HG03095 (cell line): ENCODE results near the gene PECR.
"Not testable (repeated sequence)": the region's sequence is repeated elsewhere in the genome, so short reads cannot be mapped to it uniquely, and the experiment has no call there.

Experiments used
- ATAC-seq: cut with Tn5 transposase; IDR thresholded peaks from one replicate; pipeline ENCODE4 v1.9.1; 2021; ENCODE audit warnings: moderate library complexity; ENCODE audit not compliant: unreplicated experiment

The PECR gene

GRCh38 chr2:216004697-216005283 lies 76.8 kb downstream of the PECR start:
- ATAC-seq = no peak

DNA sequence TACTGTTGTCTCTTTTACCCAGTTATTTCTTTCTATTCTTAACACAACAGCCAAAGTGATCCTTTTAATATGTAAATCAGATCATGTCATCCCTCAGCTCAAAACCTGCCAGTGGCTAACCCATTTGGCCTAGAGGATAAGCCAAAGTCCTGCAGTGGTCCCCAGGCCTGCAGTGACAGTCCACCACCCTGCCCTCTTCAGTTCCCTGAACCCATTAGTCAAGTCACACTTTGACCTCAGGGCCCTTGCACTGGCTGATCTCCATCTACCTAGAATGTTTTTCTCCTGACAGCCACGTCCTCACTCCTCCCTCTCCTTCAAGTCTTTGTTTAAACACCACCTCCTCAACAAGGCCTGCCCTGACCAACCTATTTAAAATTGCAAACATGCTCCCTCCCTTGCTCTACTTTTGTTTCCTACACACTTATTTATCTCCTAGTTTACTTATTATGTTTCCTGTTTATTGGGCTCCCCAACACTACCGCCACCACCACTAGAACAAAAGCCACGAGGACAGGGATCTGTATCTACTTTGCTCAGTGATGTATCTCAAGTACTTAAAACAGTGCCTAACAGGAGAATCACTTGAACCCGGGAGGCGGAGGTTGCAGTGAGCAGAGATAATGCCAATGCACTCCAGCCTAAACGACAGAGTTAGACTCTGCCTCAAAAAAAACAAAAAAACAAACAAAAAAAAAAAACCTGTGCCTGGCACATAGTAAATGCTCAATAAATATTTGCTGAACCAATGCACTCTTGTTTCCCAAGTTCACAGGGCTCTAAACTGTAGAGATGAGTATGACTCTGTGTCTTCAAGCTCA lies 77.5 kb downstream of the PECR start:
- no peak for ATAC-seq

DNA sequence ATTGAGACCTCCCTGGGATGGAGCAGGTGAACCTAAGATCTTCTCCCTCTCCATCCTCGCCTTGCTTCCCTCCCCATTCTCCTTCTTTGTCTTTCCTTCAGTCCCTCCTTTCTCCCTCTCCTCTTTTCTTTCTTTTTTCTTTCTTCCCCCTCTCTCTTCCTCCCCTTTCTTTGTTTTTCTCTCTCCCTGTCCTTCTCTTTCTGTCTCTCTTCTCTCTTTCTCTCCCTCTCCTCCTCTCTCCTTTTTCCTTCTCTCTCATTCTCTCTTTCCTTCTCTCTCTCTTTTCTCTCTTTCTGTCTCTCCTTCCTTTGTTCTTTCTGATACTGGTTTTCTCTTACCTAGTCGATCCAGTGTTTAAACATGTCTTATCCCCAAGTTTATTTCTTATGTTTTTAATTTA lies 78.9 kb downstream of the PECR start:
- no peak for ATAC-seq

- ATAC-seq = no peak
These were observed 79.4 kb downstream of the PECR start for GRCh38 chr2:216002101-216002678.

DNA sequence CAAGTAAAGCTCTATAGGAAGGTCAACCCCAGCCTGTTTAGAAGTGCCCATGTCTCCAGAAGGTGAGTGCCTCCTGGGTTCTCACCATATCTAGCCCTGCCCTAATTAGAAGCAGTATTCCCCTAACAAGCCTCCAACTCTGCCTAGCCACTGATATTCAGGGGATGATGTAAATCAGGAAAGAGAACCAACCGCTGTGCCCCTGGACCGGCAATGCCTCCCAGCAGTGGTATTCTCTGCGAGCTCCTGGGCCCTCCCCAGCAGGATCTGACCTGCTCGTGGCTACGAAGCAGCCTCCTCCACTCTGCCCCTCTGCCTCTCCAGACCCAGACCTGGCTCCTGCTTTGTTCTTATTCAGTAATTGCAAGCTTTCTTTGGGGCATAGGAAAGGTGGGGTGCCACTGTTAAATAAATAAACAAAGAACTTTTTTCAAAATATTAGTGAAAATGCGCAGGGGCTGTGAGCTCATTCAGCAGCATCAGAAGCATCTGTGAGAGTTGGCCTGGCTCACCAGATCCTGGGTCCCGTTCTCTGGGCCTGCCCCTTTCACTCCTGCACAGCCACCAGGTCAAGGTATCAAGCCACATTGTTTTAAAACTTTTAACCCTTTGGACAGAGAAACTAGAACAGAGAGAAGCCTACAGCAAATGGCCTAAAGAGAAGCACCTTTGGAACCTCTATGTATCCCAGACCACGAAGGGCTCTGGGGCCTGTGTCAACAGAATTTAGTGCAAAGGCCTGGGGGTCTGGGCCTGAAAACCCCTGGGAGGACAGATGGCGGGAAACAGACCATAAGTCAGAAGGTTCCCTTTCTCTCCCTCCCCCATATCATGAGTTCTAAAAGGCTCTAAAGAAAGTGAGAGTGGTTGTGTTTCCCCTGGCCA lies 80.2 kb downstream of the PECR start:
- ATAC-seq = no peak

DNA sequence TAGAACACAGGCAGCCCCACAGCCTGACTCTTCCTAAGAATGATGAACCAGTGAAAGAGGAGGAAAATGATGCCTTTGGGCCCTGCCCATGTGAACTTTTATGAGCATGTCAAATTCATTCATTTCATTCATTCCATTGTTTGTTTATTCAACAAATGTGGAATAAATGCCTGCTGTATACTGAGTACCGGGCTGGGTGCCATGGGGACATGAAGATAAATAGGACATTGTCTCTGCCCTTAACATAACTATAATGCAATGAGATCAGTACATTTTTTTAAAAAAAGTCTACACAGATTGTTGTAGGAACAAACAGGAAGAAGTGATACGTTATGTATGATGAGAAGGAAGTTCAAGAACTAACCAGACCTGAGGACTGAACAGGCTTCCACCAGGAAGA lies 83.0 kb downstream of the PECR start:
- no peak for ATAC-seq

DNA sequence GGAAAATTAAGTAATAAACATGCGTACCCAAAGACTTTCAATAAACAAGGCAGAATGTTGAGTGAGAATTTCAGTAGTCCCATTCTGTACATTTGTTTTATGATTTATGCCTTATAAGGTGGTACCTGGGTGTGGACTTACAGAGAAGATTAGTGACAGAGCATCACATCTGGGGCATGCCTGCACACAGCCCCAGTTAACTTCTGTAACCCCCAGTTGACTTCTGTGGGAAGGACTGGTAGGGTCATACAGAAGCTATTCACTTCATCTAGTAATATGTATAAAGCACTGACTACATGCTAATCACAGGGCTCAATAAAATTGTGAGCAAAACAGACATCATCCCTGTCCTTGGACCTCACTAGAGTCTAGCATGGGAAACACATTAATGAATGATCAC lies 84.4 kb downstream of the PECR start:
- ATAC-seq = no peak

DNA sequence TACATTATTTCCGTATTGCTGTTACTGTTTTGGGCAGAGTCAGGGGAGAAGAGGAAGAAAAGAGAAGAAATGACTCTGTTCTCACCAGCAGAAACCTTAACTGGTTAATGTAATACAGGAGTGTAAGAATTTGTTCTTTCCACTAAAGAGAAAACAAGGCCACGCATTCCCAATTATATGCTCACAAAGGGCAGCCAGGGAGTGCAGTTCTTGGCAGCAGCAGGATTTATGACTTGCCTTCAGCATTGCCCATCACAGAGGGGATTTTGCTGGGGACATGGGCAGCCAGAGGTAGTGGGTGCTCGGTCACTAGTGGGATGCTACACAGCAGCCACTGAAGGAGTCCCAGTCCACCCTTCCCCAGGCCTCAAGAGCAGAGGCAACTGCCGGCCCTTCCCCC lies 86.7 kb downstream of the PECR start:
- no peak for ATAC-seq

DNA sequence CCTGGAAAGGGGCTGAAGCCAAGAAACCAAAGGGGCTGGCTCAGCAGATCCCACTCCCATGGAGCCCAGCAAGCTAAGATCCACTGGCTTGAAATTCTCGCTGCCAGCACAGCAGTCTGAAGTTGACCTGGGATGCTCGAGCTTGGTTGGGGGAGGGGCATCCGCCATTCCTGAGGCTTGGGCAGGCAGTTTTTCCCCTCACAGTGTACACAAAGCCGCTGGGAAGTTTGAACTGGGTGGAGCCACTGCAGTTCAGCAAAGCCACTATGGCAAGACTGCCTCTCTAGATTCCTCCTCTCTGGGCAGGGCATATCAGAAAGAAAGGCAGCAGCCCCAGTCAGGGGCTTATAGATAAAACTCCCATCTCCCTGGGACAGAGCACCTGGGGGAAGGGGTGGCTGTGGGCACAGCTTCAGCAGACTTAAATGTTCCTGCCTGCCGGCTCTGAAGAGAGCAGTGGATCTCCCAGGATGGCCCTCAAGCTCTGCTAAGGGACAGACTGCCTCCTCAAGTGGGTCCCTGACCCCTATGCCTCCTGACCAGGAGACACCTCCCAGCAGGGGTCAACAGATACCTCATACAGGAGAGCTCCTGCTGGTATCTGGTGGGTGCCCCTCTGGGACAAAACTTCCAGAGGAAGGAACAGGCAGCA lies 92.9 kb downstream of the PECR start:
- ATAC-seq = not testable (repeated sequence)
